ENCODE results near the gene DHX30. TPM values are rescaled to one million over a fixed set of nuclear protein-coding genes. Genes with fewer than 3 reads are reported as not detected.

The DHX30 gene
- total and polyA plus RNA-seq, 4 experiments from 2014 or later, result 31.3 to 93.0 (median 67.7) TPM

- H3K4me3 ChIP-seq (ENCODE audit: low read length in 2 of 2), result no peak overlapping the region
- Mint-ChIP-seq H3K27me3 (no peaks in the 10 kb centered on the region), H3K4me1 (peaks cover 16 to 33% (median 22%) of the 10 kb centered on the region in 4 donors), H3K4me3 (peak overlapping the region in 1 of 8 donors; percentile 54), H3K36me3 (peaks cover 0 to 14% of the 10 kb centered on the region in 2 donors), H3K9me3 (no peaks in the 10 kb centered on the region), H3K27ac (peak overlapping the region in 4 of 7 donors; percentile 37 to 65 (median 46))
- no peaks in the 10 kb centered on the region for H3K27me3 ChIP-seq (ENCODE audit: insufficient read depth, low read length)
- H3K9me3 ChIP-seq (ENCODE audit: control insufficient read depth in 1 of 2, low read length in 2 of 2), result no peaks in the 10 kb centered on the region
- no peaks in the 10 kb centered on the region for H3K36me3 ChIP-seq (ENCODE audit: insufficient read depth, low read length)
- intact Hi-C loops (cut with micrococcal nuclease), result loop anchor here (5.0 to 10.0 kb wide), 2 partner anchors 41 to 199 kb away; no protein-coding TSS in a partner anchor
- ChIA-PET POLR2A (ENCODE audit: partially characterized antibody) (interaction anchor here (1.0 kb wide), 1 partner anchor 270 kb away, joined by 3 read pairs; the partner anchor contains the start of gene ELP6), CTCF (ENCODE audit: partially characterized antibody) (interaction anchor here (0.9 kb wide), 1 partner anchor 263 kb away, joined by 3 read pairs; no protein-coding TSS in a partner anchor)
- no peak overlapping the region for H3K27ac ChIP-seq (ENCODE audit: low read depth, low read length)
- peaks cover 29% of the 10 kb centered on the region for H3K4me1 ChIP-seq (ENCODE audit: insufficient read depth, low read length)
- DNase-seq, result no peak
Observed at GRCh38 chr3:47783673-47784072, 19.3 kb upstream of the DHX30 start.

GRCh38 chr3:47791193-47791855, 11.6 kb upstream of the DHX30 start:
- no peak for DNase-seq
- H3K4me1 ChIP-seq (ENCODE audit: insufficient read depth, low read length), result no peaks in the 10 kb centered on the region
- ChIA-PET CTCF (ENCODE audit: partially characterized antibody) (interaction anchor here (1.1 kb wide), 1 partner anchor 10 kb away, joined by 3 read pairs; no protein-coding TSS in a partner anchor), POLR2A (ENCODE audit: partially characterized antibody) (no interaction called here)
- Mint-ChIP-seq H3K4me1 (peaks cover 0 to 1% (median 0%) of the 10 kb centered on the region in 4 donors), H3K36me3 (no peaks in the 10 kb centered on the region), H3K27me3 (no peaks in the 10 kb centered on the region), H3K27ac (no peak overlapping the region), H3K9me3 (peaks cover 0 to 2% (median 0%) of the 10 kb centered on the region in 8 donors), H3K4me3 (peak overlapping the region in 1 of 8 donors; percentile 46)
- H3K36me3 ChIP-seq (ENCODE audit: insufficient read depth, low read length), result no peaks in the 10 kb centered on the region
- H3K9me3 ChIP-seq (ENCODE audit: control insufficient read depth in 1 of 2, low read length in 2 of 2), result no peaks in the 10 kb centered on the region
- no peak overlapping the region for H3K27ac ChIP-seq (ENCODE audit: low read depth, low read length)
- intact Hi-C loops (cut with micrococcal nuclease), result no loop called here
- H3K4me3 ChIP-seq (ENCODE audit: low read length in 2 of 2), result no peak overlapping the region
- H3K27me3 ChIP-seq (ENCODE audit: insufficient read depth, low read length), result no peaks in the 10 kb centered on the region

- no peak overlapping the region for H3K4me3 ChIP-seq (ENCODE audit: low read length in 2 of 2)
- H3K27me3 Mint-ChIP-seq, result peaks cover 0 to 3% of the 10 kb centered on the region in 2 donors
- POLR2A ChIA-PET (ENCODE audit: partially characterized antibody), result no interaction called here
- H3K4me1 ChIP-seq (ENCODE audit: insufficient read depth, low read length), result no peaks in the 10 kb centered on the region
- peaks cover 0 to 2% (median 0%) of the 10 kb centered on the region in 8 donors for H3K9me3 Mint-ChIP-seq
- peaks cover 0 to 1% (median 0%) of the 10 kb centered on the region in 4 donors for H3K4me1 Mint-ChIP-seq
- H3K36me3 Mint-ChIP-seq, result no peaks in the 10 kb centered on the region
- no peak for DNase-seq
- H3K27ac Mint-ChIP-seq, result no peak overlapping the region
- no peak overlapping the region for H3K4me3 Mint-ChIP-seq
- CTCF ChIA-PET (ENCODE audit: partially characterized antibody), result no interaction called here
- no peaks in the 10 kb centered on the region for H3K9me3 ChIP-seq (ENCODE audit: control insufficient read depth in 1 of 2, low read length in 2 of 2)
- H3K36me3 ChIP-seq (ENCODE audit: insufficient read depth, low read length), result no peaks in the 10 kb centered on the region
- H3K27me3 ChIP-seq (ENCODE audit: insufficient read depth, low read length), result no peaks in the 10 kb centered on the region
- intact Hi-C loops (cut with micrococcal nuclease), result no loop called here
- H3K27ac ChIP-seq (ENCODE audit: low read depth, low read length), result no peak overlapping the region
Observed at GRCh38 chr3:47792699-47793098, 10.2 kb upstream of the DHX30 start.

GRCh38 chr3:47794544-47794943, 8.4 kb upstream of the DHX30 start:
- H3K36me3 ChIP-seq (ENCODE audit: insufficient read depth, low read length), result no peaks in the 10 kb centered on the region
- ChIA-PET POLR2A (ENCODE audit: partially characterized antibody) (interaction anchor here (1.3 kb wide), 1 partner anchor 8 kb away, joined by 3 read pairs; no protein-coding TSS in a partner anchor), CTCF (ENCODE audit: partially characterized antibody) (no interaction called here)
- Mint-ChIP-seq H3K27ac (no peak overlapping the region), H3K36me3 (no peaks in the 10 kb centered on the region), H3K4me3 (no peak overlapping the region), H3K4me1 (no peaks in the 10 kb centered on the region), H3K9me3 (peaks cover 0 to 2% (median 0%) of the 10 kb centered on the region in 8 donors), H3K27me3 (peaks cover 0 to 3% of the 10 kb centered on the region in 2 donors)
- DNase-seq, result no peak
- intact Hi-C loops (cut with micrococcal nuclease), result no loop called here
- no peak overlapping the region for H3K4me3 ChIP-seq (ENCODE audit: low read length in 2 of 2)
- no peaks in the 10 kb centered on the region for H3K4me1 ChIP-seq (ENCODE audit: insufficient read depth, low read length)
- H3K9me3 ChIP-seq (ENCODE audit: control insufficient read depth in 1 of 2, low read length in 2 of 2), result no peaks in the 10 kb centered on the region
- no peaks in the 10 kb centered on the region for H3K27me3 ChIP-seq (ENCODE audit: insufficient read depth, low read length)
- H3K27ac ChIP-seq (ENCODE audit: low read depth, low read length), result no peak overlapping the region

GRCh38 chr3:47799733-47800132, 3.2 kb upstream of the DHX30 start:
- no peak for DNase-seq
- no peak overlapping the region for H3K27ac Mint-ChIP-seq
- intact Hi-C loops (cut with micrococcal nuclease), result loop anchor here (5.0 kb wide), 1 partner anchor 287 kb away; the partner anchor contains the start of gene ELP6

GRCh38 chr3:47803480-47804025, 615 bp downstream of the DHX30 start:
- Histone ChIP-seq H3K9me3 (ENCODE audit: control insufficient read depth in 1 of 2, low read length in 2 of 2) (no peaks in the 10 kb centered on the region), H3K27me3 (ENCODE audit: insufficient read depth, low read length) (no peaks in the 10 kb centered on the region), H3K27ac (ENCODE audit: low read depth, low read length) (peak overlapping the region; percentile 90), H3K4me1 (ENCODE audit: insufficient read depth, low read length) (peaks cover 27% of the 10 kb centered on the region), H3K36me3 (ENCODE audit: insufficient read depth, low read length) (no peaks in the 10 kb centered on the region), H3K4me3 (ENCODE audit: low read length in 2 of 2) (peak overlapping the region; percentile 43 to 95)
- Mint-ChIP-seq H3K27me3 (no peaks in the 10 kb centered on the region), H3K27ac (peak overlapping the region; percentile 91 to 98 (median 96)), H3K4me3 (peak overlapping the region; percentile 89 to 94 (median 93)), H3K4me1 (peaks cover 15 to 27% (median 22%) of the 10 kb centered on the region in 4 donors), H3K9me3 (no peaks in the 10 kb centered on the region), H3K36me3 (peaks cover 4 to 15% of the 10 kb centered on the region in 2 donors)
- intact Hi-C loops (cut with micrococcal nuclease), result loop anchor here (1.0 to 5.0 kb wide), 5 partner anchors 15 to 423 kb away; partner anchors contain the start of genes ELP6, PTPN23 and SMARCC1
- ChIA-PET POLR2A (ENCODE audit: partially characterized antibody) (interaction anchor here (1.2 to 2.3 kb wide), 2 partner anchors 22 to 23 kb away, joined by 4 to 8 read pairs; partner anchors contain the start of gene SMARCC1), CTCF (ENCODE audit: partially characterized antibody) (no interaction called here)
- no peak for DNase-seq

More at GRCh38 chr3:47799733-47800132, 3.2 kb upstream of the DHX30 start:
- CTCF ChIA-PET (ENCODE audit: partially characterized antibody), result interaction anchor here (0.8 to 2.1 kb wide), 2 partner anchors 25 to 277 kb away, joined by 5 to 9 read pairs; no protein-coding TSS in a partner anchor
- Histone ChIP-seq H3K36me3 (ENCODE audit: insufficient read depth, low read length) (no peaks in the 10 kb centered on the region), H3K27me3 (ENCODE audit: insufficient read depth, low read length) (no peaks in the 10 kb centered on the region), H3K9me3 (ENCODE audit: control insufficient read depth in 1 of 2, low read length in 2 of 2) (no peaks in the 10 kb centered on the region), H3K4me3 (ENCODE audit: low read length in 2 of 2) (no peak overlapping the region), H3K27ac (ENCODE audit: low read depth, low read length) (no peak overlapping the region), H3K4me1 (ENCODE audit: insufficient read depth, low read length) (peaks cover 22% of the 10 kb centered on the region)
- Mint-ChIP-seq H3K27me3 (peaks cover 0 to 3% of the 10 kb centered on the region in 2 donors), H3K4me1 (peaks cover 13 to 26% (median 20%) of the 10 kb centered on the region in 4 donors), H3K36me3 (peaks cover 0 to 8% of the 10 kb centered on the region in 2 donors), H3K4me3 (no peak overlapping the region), H3K9me3 (no peaks in the 10 kb centered on the region)
- POLR2A ChIA-PET (ENCODE audit: partially characterized antibody), result no interaction called here

- Mint-ChIP-seq H3K36me3 (peaks cover 4 to 19% of the 10 kb centered on the region in 2 donors), H3K4me1 (peaks cover 15 to 27% (median 22%) of the 10 kb centered on the region in 4 donors), H3K27me3 (no peaks in the 10 kb centered on the region), H3K27ac (peak overlapping the region in 6 of 7 donors; percentile 19 to 97 (median 86)), H3K4me3 (peak overlapping the region; percentile 47 to 94 (median 92)), H3K9me3 (no peaks in the 10 kb centered on the region)
- H3K9me3 ChIP-seq (ENCODE audit: control insufficient read depth in 1 of 2, low read length in 2 of 2), result no peaks in the 10 kb centered on the region
- peaks cover 27% of the 10 kb centered on the region for H3K4me1 ChIP-seq (ENCODE audit: insufficient read depth, low read length)
- intact Hi-C loops (cut with micrococcal nuclease), result loop anchor here (5.0 kb wide), 1 partner anchor 292 kb away; the partner anchor contains the start of gene ELP6
- peak overlapping the region; percentile 90 for H3K27ac ChIP-seq (ENCODE audit: low read depth, low read length)
- POLR2A ChIA-PET (ENCODE audit: partially characterized antibody), result interaction anchor here (1.2 to 2.3 kb wide), 3 partner anchors 11 to 24 kb away, joined by 4 to 8 read pairs (median 7); partner anchors contain the start of gene SMARCC1
- DNase-seq, result no peak
- no peaks in the 10 kb centered on the region for H3K36me3 ChIP-seq (ENCODE audit: insufficient read depth, low read length)
- no peak overlapping the region for H3K4me3 ChIP-seq (ENCODE audit: low read length in 2 of 2)
- CTCF ChIA-PET (ENCODE audit: partially characterized antibody), result interaction anchor here (1.1 to 2.2 kb wide), 6 partner anchors 8 to 284 kb away, joined by 3 to 15 read pairs (median 4); no protein-coding TSS in a partner anchor
- no peaks in the 10 kb centered on the region for H3K27me3 ChIP-seq (ENCODE audit: insufficient read depth, low read length)
Observed at GRCh38 chr3:47804577-47804976, 1.6 kb downstream of the DHX30 start.
